Gastrocnemius medialis (tissue), 4 donors: ENCODE measurements around the gene CPE. TPM values are rescaled to one million over a fixed set of nuclear protein-coding genes. Genes with fewer than 3 reads are reported as not detected.

Experiments used
- ATAC-seq, 2 donors: fragments of 150-250 bp; one replicate each; pipeline ENCODE4 v1.9.1; 2016
- DNase-seq, 2 donors: peaks; one replicate each; pipeline ENCODE4 v3.0.0-alpha.2; 2019
- H3K27ac ChIP-seq, 4 donors: fragments of 200-600 bp; sonication (generic); 1 replicate in 1 of 4; 2 replicates in 3 of 4; pipeline ENCODE4 v1.5.1; 2016 to 2018; ENCODE audit warnings: mild to moderate bottlenecking in 2 of 4, moderate library complexity in 1 of 4
- H3K27me3 ChIP-seq, 3 donors: fragments of 200-600 bp; sonication (generic) in 2 of 3; 1 replicate in 1 of 3; 2 replicates in 2 of 3; pipeline versions ENCODE4 v1.5.1 to v1.6.0; 2016 to 2019; ENCODE audit warnings: mild to moderate bottlenecking in 1 of 3, moderate library complexity in 1 of 3
- H3K36me3 ChIP-seq, 2 donors: fragments of 200-600 bp; sonication (generic) in 1 of 2; one replicate each; pipeline ENCODE4 v1.5.1; 2017 to 2018
- H3K4me1 ChIP-seq, 2 donors: fragments of 200-600 bp; sonication (generic) in 1 of 2; one replicate each; pipeline ENCODE4 v1.5.1; 2016 to 2017; ENCODE audit warnings: mild to moderate bottlenecking in 2 of 2
- H3K4me3 ChIP-seq, 4 donors: fragments of 200-600 bp; sonication (generic) in 3 of 4; 1 replicate in 1 of 4; 2 replicates in 3 of 4; pipeline ENCODE4 v1.5.1; 2016 to 2019; ENCODE audit warnings: mild to moderate bottlenecking in 2 of 4
- H3K9me3 ChIP-seq, 3 donors: fragments of 200-600 bp; sonication (generic) in 2 of 3; 1 replicate in 1 of 3; 2 replicates in 2 of 3; pipeline ENCODE4 v1.5.1; 2016 to 2019
- CTCF ChIP-seq, 5 experiments: fragments of 450-650 bp in 3 of 5; fragments of 200-600 bp in 2 of 5; sonication (generic) in 2 of 5; IDR thresholded peaks in 4 of 5; conservative IDR thresholded peaks in 1 of 5; 1 replicate in 4 of 5; 2 replicates in 1 of 5; pipeline ENCODE4 v1.5.1; 2016 to 2019; ENCODE audit warnings: antibody characterized with exemption in 5 of 5, mild to moderate bottlenecking in 3 of 5, moderate library complexity in 3 of 5
- POLR2A ChIP-seq, 2 donors: fragments of 450-650 bp; IDR thresholded peaks; one replicate each; pipeline ENCODE4 v1.6.1; 2017; ENCODE audit warnings: antibody characterized with exemption in 2 of 2, mild to moderate bottlenecking in 2 of 2, moderate library complexity in 2 of 2
- in situ Hi-C, 4 donors: fragments of 200-750 bp; cut with MboI; loops; one replicate each; pipeline versions ENCODE4 v1.15.0 to v1.8.0; 2017; ENCODE audit warnings: low sequenced_read_pairs in 4 of 4
- intact Hi-C: fragments of 100-400 bp; cut with DNase I; formaldehyde crosslinking; loops from one replicate; pipeline ENCODE4 v1.15.1; 2023; ENCODE audit warnings: low total_unique reads
- total RNA-seq, 4 donors: library from RNA; depleted of rRNA; stranded (reverse); fragments of >200 nt; gene quantifications; one replicate each; pipeline versions ENCODE4 v1.1.0 to v1.2.3, GENCODE V29; 2016

CPE gene
- total RNA-seq, 4 donors from 2014 or later: 11.8 to 27.6 (median 17.0) TPM

GRCh38 chr4:165518024-165518616, 139.3 kb downstream of the CPE start:
- H3K9me3 ChIP-seq: no peaks in the 10 kb centered on the region
- no peak for ATAC-seq
- no peak overlapping the region for H3K27ac ChIP-seq
- no peaks in the 10 kb centered on the region for H3K27me3 ChIP-seq
- H3K4me3 ChIP-seq: no peak overlapping the region
- intact Hi-C loops (no loop called here), in situ Hi-C loops (no loop called here)
- no peaks in the 10 kb centered on the region for H3K4me1 ChIP-seq
- no peaks in the 10 kb centered on the region for H3K36me3 ChIP-seq
- TF ChIP-seq POLR2A (IDR thresholded peaks at IDR 0.05) (no peak), CTCF (IDR thresholded peaks at IDR 0.05 in 4 of 5, conservative IDR thresholded peaks at IDR 0.05 in 1 of 5) (no peak)
- no peak for DNase-seq

GRCh38 chr4:165518686-165519085, 139.9 kb downstream of the CPE start:
- DNase-seq (no peak), ATAC-seq (no peak)
- no peak for TF ChIP-seq CTCF (IDR thresholded peaks at IDR 0.05 in 4 of 5, conservative IDR thresholded peaks at IDR 0.05 in 1 of 5)
- TF ChIP-seq POLR2A (IDR thresholded peaks at IDR 0.05): no peak
- Histone ChIP-seq H3K27me3 (no peaks in the 10 kb centered on the region), H3K27ac (no peak overlapping the region), H3K36me3 (no peaks in the 10 kb centered on the region), H3K4me1 (no peaks in the 10 kb centered on the region), H3K4me3 (no peak overlapping the region), H3K9me3 (no peaks in the 10 kb centered on the region)
- intact Hi-C loops (no loop called here), in situ Hi-C loops (no loop called here)

GRCh38 chr4:165519591-165519990, 140.8 kb downstream of the CPE start:
- DNase-seq: no peak
- H3K9me3 ChIP-seq: no peaks in the 10 kb centered on the region
- no peaks in the 10 kb centered on the region for H3K4me1 ChIP-seq
- H3K27me3 ChIP-seq: no peaks in the 10 kb centered on the region
- intact Hi-C loops: no loop called here
- TF ChIP-seq POLR2A (IDR thresholded peaks at IDR 0.05) (no peak), CTCF (IDR thresholded peaks at IDR 0.05 in 4 of 5, conservative IDR thresholded peaks at IDR 0.05 in 1 of 5) (no peak)
- no peak for ATAC-seq
- H3K36me3 ChIP-seq: no peaks in the 10 kb centered on the region
- H3K4me3 ChIP-seq: no peak overlapping the region
- in situ Hi-C loops: no loop called here
- H3K27ac ChIP-seq: no peak overlapping the region

- ATAC-seq: no peak
- Histone ChIP-seq H3K4me3 (no peak overlapping the region), H3K27me3 (no peaks in the 10 kb centered on the region), H3K4me1 (no peaks in the 10 kb centered on the region), H3K36me3 (no peaks in the 10 kb centered on the region), H3K27ac (no peak overlapping the region), H3K9me3 (no peaks in the 10 kb centered on the region)
- in situ Hi-C loops: no loop called here
- no peak for DNase-seq
- intact Hi-C loops: no loop called here
- TF ChIP-seq POLR2A (IDR thresholded peaks at IDR 0.05) (no peak), CTCF (IDR thresholded peaks at IDR 0.05 in 4 of 5, conservative IDR thresholded peaks at IDR 0.05 in 1 of 5) (no peak)
Measured at GRCh38 chr4:165520086-165520485, 141.3 kb downstream of the CPE start.

- Histone ChIP-seq H3K36me3 (no peaks in the 10 kb centered on the region), H3K9me3 (no peaks in the 10 kb centered on the region), H3K27ac (no peak overlapping the region), H3K4me3 (no peak overlapping the region), H3K27me3 (no peaks in the 10 kb centered on the region), H3K4me1 (no peaks in the 10 kb centered on the region)
- no peak for ATAC-seq
- no peak for DNase-seq
- in situ Hi-C loops: no loop called here
- TF ChIP-seq CTCF (IDR thresholded peaks at IDR 0.05 in 4 of 5, conservative IDR thresholded peaks at IDR 0.05 in 1 of 5): no peak
- no peak for TF ChIP-seq POLR2A (IDR thresholded peaks at IDR 0.05)
- intact Hi-C loops: no loop called here
Measured at GRCh38 chr4:165522050-165522449, 143.2 kb downstream of the CPE start.
